ENCODE measurements around the gene WDR36.

GRCh38 chr5:111153945-111154344, 61.8 kb downstream of the WDR36 start:
- no peak for TF ChIP-seq POLR2AphosphoS5 (IDR thresholded peaks at IDR 0.05; ENCODE audit: low read depth, low read length)
- TF ChIP-seq, protein P1, sequence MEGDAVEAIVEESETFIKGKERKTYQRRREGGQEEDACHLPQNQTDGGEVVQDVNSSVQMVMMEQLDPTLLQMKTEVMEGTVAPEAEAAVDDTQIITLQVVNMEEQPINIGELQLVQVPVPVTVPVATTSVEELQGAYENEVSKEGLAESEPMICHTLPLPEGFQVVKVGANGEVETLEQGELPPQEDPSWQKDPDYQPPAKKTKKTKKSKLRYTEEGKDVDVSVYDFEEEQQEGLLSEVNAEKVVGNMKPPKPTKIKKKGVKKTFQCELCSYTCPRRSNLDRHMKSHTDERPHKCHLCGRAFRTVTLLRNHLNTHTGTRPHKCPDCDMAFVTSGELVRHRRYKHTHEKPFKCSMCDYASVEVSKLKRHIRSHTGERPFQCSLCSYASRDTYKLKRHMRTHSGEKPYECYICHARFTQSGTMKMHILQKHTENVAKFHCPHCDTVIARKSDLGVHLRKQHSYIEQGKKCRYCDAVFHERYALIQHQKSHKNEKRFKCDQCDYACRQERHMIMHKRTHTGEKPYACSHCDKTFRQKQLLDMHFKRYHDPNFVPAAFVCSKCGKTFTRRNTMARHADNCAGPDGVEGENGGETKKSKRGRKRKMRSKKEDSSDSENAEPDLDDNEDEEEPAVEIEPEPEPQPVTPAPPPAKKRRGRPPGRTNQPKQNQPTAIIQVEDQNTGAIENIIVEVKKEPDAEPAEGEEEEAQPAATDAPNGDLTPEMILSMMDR (IDR thresholded peaks at IDR 0.05 in 2 of 3, conservative IDR thresholded peaks at IDR 0.05 in 1 of 3; ENCODE audit: borderline replicate concordance in 1 of 3, insufficient read depth in 1 of 3, low read depth in 2 of 3, low read length in 2 of 3): no peak
- TF ChIP-seq, protein P2, sequence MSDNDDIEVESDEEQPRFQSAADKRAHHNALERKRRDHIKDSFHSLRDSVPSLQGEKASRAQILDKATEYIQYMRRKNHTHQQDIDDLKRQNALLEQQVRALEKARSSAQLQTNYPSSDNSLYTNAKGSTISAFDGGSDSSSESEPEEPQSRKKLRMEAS (IDR thresholded peaks at IDR 0.05): no peak
- no peak for TF ChIP-seq ZNF274 (IDR thresholded peaks at IDR 0.05; ENCODE audit: low read depth, low read length)
- TF ChIP-seq JUND (IDR thresholded peaks at IDR 0.05): no peak
- TF ChIP-seq YY1 (IDR thresholded peaks at IDR 0.05; ENCODE audit: extremely low read depth, insufficient replicate concordance, low read depth, low read length): no peak
- TF ChIP-seq EZH2 (IDR thresholded peaks at IDR 0.05): no peak
- TF ChIP-seq POLR2A (IDR thresholded peaks at IDR 0.05; ENCODE audit: borderline replicate concordance, extremely low read depth, insufficient read depth, insufficient read length): no peak
- TF ChIP-seq, protein P3, sequence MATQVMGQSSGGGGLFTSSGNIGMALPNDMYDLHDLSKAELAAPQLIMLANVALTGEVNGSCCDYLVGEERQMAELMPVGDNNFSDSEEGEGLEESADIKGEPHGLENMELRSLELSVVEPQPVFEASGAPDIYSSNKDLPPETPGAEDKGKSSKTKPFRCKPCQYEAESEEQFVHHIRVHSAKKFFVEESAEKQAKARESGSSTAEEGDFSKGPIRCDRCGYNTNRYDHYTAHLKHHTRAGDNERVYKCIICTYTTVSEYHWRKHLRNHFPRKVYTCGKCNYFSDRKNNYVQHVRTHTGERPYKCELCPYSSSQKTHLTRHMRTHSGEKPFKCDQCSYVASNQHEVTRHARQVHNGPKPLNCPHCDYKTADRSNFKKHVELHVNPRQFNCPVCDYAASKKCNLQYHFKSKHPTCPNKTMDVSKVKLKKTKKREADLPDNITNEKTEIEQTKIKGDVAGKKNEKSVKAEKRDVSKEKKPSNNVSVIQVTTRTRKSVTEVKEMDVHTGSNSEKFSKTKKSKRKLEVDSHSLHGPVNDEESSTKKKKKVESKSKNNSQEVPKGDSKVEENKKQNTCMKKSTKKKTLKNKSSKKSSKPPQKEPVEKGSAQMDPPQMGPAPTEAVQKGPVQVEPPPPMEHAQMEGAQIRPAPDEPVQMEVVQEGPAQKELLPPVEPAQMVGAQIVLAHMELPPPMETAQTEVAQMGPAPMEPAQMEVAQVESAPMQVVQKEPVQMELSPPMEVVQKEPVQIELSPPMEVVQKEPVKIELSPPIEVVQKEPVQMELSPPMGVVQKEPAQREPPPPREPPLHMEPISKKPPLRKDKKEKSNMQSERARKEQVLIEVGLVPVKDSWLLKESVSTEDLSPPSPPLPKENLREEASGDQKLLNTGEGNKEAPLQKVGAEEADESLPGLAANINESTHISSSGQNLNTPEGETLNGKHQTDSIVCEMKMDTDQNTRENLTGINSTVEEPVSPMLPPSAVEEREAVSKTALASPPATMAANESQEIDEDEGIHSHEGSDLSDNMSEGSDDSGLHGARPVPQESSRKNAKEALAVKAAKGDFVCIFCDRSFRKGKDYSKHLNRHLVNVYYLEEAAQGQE (IDR thresholded peaks at IDR 0.05; ENCODE audit: low read depth): no peak
- no peak for TF ChIP-seq ZFX (IDR thresholded peaks at IDR 0.05)
- no peak for TF ChIP-seq CBX3 (IDR thresholded peaks at IDR 0.05; ENCODE audit: low read depth)
